GM23338 (cell line): Measurements from ENCODE around the gene RPS26. TPM values are rescaled to one million over a fixed set of nuclear protein-coding genes. Genes with fewer than 3 reads are reported as not detected.
A peak's percentile ranks its signal among the peaks of the same experiment; 100 is the strongest.

Experiments used
- ATAC-seq: fragments of 200-7000 bp; cut with Tn5 transposase; 3 replicates; pipeline ENCODE4 v1.9.1; 2020
- DNase-seq: peaks from one replicate; pipeline ENCODE4 v3.0.0-alpha.2; 2015; ENCODE audit warnings: low spot score
- H2AFZ ChIP-seq: fragments of 200-600 bp; sonication (generic); 2 replicates; pipeline ENCODE4 v1.8.0; 2016; ENCODE audit warnings: antibody characterized with exemption, mild to moderate bottlenecking, moderate library complexity
- H3F3A ChIP-seq: fragments of 200-600 bp; sonication (generic); replicated peaks from 2 replicates; pipeline ENCODE4 v1.8.0; 2017; ENCODE audit warnings: antibody characterized with exemption, mixed run types, low read depth
- H3K27ac ChIP-seq: fragments of 200-600 bp; sonication (generic); 2 replicates; pipeline ENCODE4 v1.6.1; 2016; ENCODE audit warnings: low read depth
- H3K27me3 ChIP-seq: fragments of 200-600 bp; sonication (generic); 2 replicates; pipeline ENCODE4 v1.8.0; 2016; ENCODE audit warnings: mild to moderate bottlenecking, mixed run types, moderate library complexity; ENCODE audit not compliant: insufficient read depth
- H3K36me3 ChIP-seq: fragments of 200-600 bp; sonication (generic); 2 replicates; pipeline ENCODE4 v1.8.0; 2016; ENCODE audit warnings: mild to moderate bottlenecking; ENCODE audit not compliant: insufficient read depth
- H3K4me1 ChIP-seq: fragments of 200-600 bp; sonication (generic); 2 replicates; pipeline ENCODE4 v1.8.0; 2016; ENCODE audit warnings: mild to moderate bottlenecking, moderate library complexity; ENCODE audit not compliant: insufficient read depth
- H3K4me2 ChIP-seq: fragments of 200-600 bp; sonication (generic); 2 replicates; pipeline ENCODE4 v1.7.1; 2017; ENCODE audit warnings: mixed run types
- H3K4me3 ChIP-seq: fragments of 200-600 bp; sonication (generic); 2 replicates; pipeline ENCODE4 v1.6.1; 2016; ENCODE audit warnings: mixed run types
- H3K79me2 ChIP-seq: fragments of 200-600 bp; sonication (generic); replicated peaks from 2 replicates; pipeline ENCODE4 v1.8.0; 2017; ENCODE audit warnings: mild to moderate bottlenecking; ENCODE audit not compliant: insufficient read depth
- H3K9me2 ChIP-seq: fragments of 200-600 bp; sonication (generic); 2 replicates; pipeline ENCODE4 v1.8.0; 2017; ENCODE audit not compliant: insufficient read depth
- H4K20me1 ChIP-seq: fragments of 200-600 bp; sonication (generic); replicated peaks from 2 replicates; pipeline ENCODE4 v1.8.0; 2017; ENCODE audit warnings: mild to moderate bottlenecking; ENCODE audit not compliant: insufficient read depth
- H3K27ac Mint-ChIP-seq: 2 replicates; pipeline ENCODE4 v1.8.0; 2020; ENCODE audit warnings: inconsistent platforms, mild to moderate bottlenecking, moderate library complexity, mixed read lengths
- H3K27me3 Mint-ChIP-seq: 3 replicates; pipeline ENCODE4 v1.8.0; 2022; ENCODE audit warnings: low read depth, mild to moderate bottlenecking, moderate library complexity, mixed read lengths, inconsistent platforms; ENCODE audit not compliant: insufficient read depth, poor library complexity
- H3K36me3 Mint-ChIP-seq: 3 replicates; pipeline ENCODE4 v1.8.0; 2021; ENCODE audit warnings: low read depth, mild to moderate bottlenecking, inconsistent platforms, moderate library complexity, mixed read lengths
- H3K4me1 Mint-ChIP-seq: 3 replicates; pipeline ENCODE4 v1.8.0; 2020; ENCODE audit warnings: mild to moderate bottlenecking, inconsistent platforms, mixed read lengths
- H3K4me3 Mint-ChIP-seq: 3 replicates; pipeline ENCODE4 v1.8.0; 2021; ENCODE audit warnings: moderate library complexity, mild to moderate bottlenecking, inconsistent platforms, mixed read lengths
- H3K9me3 Mint-ChIP-seq: 3 replicates; pipeline ENCODE4 v1.8.0; 2020; ENCODE audit warnings: moderate library complexity, mild to moderate bottlenecking, inconsistent platforms, mixed read lengths
- CREB1 ChIP-seq: fragments of 250-450 bp; sonication (Bioruptor Pico); IDR thresholded peaks from 2 replicates; pipeline ENCODE4 v1.5.0; 2020; ENCODE audit warnings: low read depth, mild to moderate bottlenecking, moderate library complexity
- EZH2 ChIP-seq: fragments of 200-600 bp; sonication (generic); IDR thresholded peaks from one replicate; pipeline ENCODE4 v1.8.0; 2017; ENCODE audit warnings: antibody characterized with exemption, mild to moderate bottlenecking, low read depth; ENCODE audit not compliant: unreplicated experiment
- EZH2phosphoT487 ChIP-seq: fragments of 200-600 bp; sonication (generic); IDR thresholded peaks from one replicate; pipeline ENCODE4 v1.8.1; 2018; ENCODE audit warnings: antibody characterized with exemption; ENCODE audit not compliant: unreplicated experiment
- JUNB ChIP-seq: IDR thresholded peaks from one replicate; pipeline ENCODE4 v1.6.1; 2016; ENCODE audit warnings: antibody characterized with exemption; ENCODE audit not compliant: unreplicated experiment
- NANOG ChIP-seq: IDR thresholded peaks from 2 replicates; pipeline ENCODE4 v1.6.1; 2016; ENCODE audit warnings: antibody characterized with exemption, borderline replicate concordance
- POLR2AphosphoS5 ChIP-seq: IDR thresholded peaks from 2 replicates; pipeline ENCODE4 v1.6.1; 2016; ENCODE audit warnings: antibody characterized with exemption, low read depth
- REST ChIP-seq: IDR thresholded peaks from one replicate; pipeline ENCODE4 v1.6.1; 2018; ENCODE audit warnings: antibody characterized with exemption; ENCODE audit not compliant: unreplicated experiment
- STAT1 ChIP-seq: IDR thresholded peaks from one replicate; pipeline ENCODE4 v1.6.1; 2016; ENCODE audit warnings: antibody characterized with exemption; ENCODE audit not compliant: unreplicated experiment
- ZNF114 ChIP-seq: fragments of 250-450 bp; sonication (Bioruptor Pico); IDR thresholded peaks from 2 replicates; pipeline ENCODE4 v1.5.0; 2020; ENCODE audit warnings: mild to moderate bottlenecking, moderate library complexity
- ZNF331 ChIP-seq: fragments of 250-450 bp; sonication (Bioruptor Pico); IDR thresholded peaks from 2 replicates; pipeline ENCODE4 v1.5.0; 2020; ENCODE audit warnings: low read depth, mild to moderate bottlenecking, moderate library complexity
- ZNF462 ChIP-seq: fragments of 250-450 bp; sonication (Bioruptor Pico); IDR thresholded peaks from 2 replicates; pipeline ENCODE4 v1.5.0; 2020; ENCODE audit warnings: mild to moderate bottlenecking, moderate library complexity
- polyA plus RNA-seq: library from polyadenylated mRNA; unstranded; fragments of >200 nt; fragmentation: Nextera tagmentation; extraction: Ambion mirVana; gene quantifications from 2 replicates; pipeline ENCODE4 v1.2.1, GENCODE V29; 2016
- total RNA-seq: library from RNA; depleted of rRNA; stranded (reverse); fragments of >200 nt; shearing (Covaris generic); gene quantifications from 2 replicates; pipeline ENCODE4 v1.2.3, GENCODE V29; 2014
- TF ChIP-seq, protein P1 (sequence below), 2 experiments: fragments of 200-600 bp in 1 of 2; sonication (generic) in 1 of 2; conservative IDR thresholded peaks; 2 replicates each; pipeline versions ENCODE4 v1.5.1 to v1.6.1; 2016 to 2017; ENCODE audit warnings: antibody characterized with exemption in 2 of 2, low read depth in 2 of 2, mild to moderate bottlenecking in 2 of 2, moderate library complexity in 1 of 2
- TF ChIP-seq, protein P2 (sequence below): IDR thresholded peaks from 2 replicates; pipeline ENCODE4 v1.6.1; 2016; ENCODE audit warnings: antibody characterized with exemption

The RPS26 gene
- total and polyA plus RNA-seq, 2 experiments from 2014 or later: 655 to 772 TPM

DNA sequence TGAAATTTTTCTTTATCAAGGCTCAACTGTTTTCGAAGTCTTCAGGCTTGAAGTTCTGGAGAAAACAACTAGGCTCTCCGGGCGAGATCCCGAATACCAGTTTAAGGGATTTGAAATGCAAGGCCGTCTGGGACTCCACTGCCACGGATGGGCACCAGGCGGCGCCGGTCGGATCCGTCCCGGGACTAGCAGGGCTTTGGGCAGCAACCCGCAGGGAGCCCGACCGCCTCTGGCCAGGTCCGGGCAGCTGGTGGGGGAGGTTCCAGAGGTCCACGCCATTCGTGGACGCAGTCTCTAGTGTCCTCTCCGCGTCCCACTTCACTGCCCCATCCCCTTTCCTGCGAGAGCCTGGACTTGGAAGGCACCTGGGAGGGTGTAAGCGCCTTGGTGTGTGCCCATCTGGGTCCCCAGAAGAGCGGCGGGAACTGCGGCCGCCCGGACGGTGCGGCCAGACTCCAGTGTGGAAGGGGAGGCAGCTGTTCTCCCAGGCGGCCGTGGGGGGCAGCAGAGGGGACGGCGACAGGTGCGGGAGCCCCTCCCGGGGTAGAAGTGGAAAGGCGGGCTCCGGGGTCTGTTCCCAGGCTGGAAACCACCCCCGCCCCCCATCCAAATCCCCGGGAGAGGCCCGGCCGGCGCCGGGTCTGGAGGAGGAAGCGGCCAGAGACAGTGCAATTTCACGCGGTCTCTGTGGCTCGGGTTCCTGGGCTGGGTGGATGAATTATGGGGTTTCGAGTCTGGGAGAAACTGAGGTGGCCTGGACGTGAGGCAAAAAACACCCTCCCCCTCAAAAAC, 37.4 kb downstream of the RPS26 start:
- peaks cover 30% of the 10 kb centered on the region for H3K4me1 Mint-ChIP-seq
- H3K36me3 Mint-ChIP-seq: peaks cover 12% of the 10 kb centered on the region

More for the DNA sequence above, 37.4 kb downstream of the RPS26 start:
- Histone ChIP-seq H3K79me2 (peaks cover 30% of the 10 kb centered on the region), H3K27ac (peak overlapping the region; percentile 98), H3K4me3 (peak overlapping the region; percentile 84), H3K9me2 (no peaks in the 10 kb centered on the region), H3K4me2 (peak overlapping the region; percentile 93), H3F3A (0 out of 2 replicates have a peak, but pooled peaks cover 15% of the 10 kb centered on the region), H3K27me3 (no peaks in the 10 kb centered on the region), H2AFZ (peak overlapping the region; percentile 93; the same call in 1 of the 2 replicates), H3K36me3 (no peaks in the 10 kb centered on the region), H3K4me1 (peaks cover 22% of the 10 kb centered on the region), H4K20me1 (peaks cover 12% of the 10 kb centered on the region; the same call in 1 of the 2 replicates)
- H3K4me3 Mint-ChIP-seq: peak overlapping the region; percentile 90
- TF ChIP-seq ZNF114 (CRISPR knock-in tag) (no peak), JUNB (no peak), CREB1 (CRISPR knock-in tag) (peak; percentile 44; the same call in 1 of the 2 replicates), EZH2phosphoT487 (no peak), POLR2AphosphoS5 (peak; percentile 67), ZNF331 (CRISPR knock-in tag) (no peak), NANOG (no peak), REST (no peak), EZH2 (no peak), STAT1 (no peak), ZNF462 (CRISPR knock-in tag) (no peak)
- TF ChIP-seq, protein P1, sequence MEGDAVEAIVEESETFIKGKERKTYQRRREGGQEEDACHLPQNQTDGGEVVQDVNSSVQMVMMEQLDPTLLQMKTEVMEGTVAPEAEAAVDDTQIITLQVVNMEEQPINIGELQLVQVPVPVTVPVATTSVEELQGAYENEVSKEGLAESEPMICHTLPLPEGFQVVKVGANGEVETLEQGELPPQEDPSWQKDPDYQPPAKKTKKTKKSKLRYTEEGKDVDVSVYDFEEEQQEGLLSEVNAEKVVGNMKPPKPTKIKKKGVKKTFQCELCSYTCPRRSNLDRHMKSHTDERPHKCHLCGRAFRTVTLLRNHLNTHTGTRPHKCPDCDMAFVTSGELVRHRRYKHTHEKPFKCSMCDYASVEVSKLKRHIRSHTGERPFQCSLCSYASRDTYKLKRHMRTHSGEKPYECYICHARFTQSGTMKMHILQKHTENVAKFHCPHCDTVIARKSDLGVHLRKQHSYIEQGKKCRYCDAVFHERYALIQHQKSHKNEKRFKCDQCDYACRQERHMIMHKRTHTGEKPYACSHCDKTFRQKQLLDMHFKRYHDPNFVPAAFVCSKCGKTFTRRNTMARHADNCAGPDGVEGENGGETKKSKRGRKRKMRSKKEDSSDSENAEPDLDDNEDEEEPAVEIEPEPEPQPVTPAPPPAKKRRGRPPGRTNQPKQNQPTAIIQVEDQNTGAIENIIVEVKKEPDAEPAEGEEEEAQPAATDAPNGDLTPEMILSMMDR (conservative IDR thresholded peaks at IDR 0.05; ENCODE audit: low read depth in 2 of 2): peak; percentile 70 to 74
- TF ChIP-seq, protein P2, sequence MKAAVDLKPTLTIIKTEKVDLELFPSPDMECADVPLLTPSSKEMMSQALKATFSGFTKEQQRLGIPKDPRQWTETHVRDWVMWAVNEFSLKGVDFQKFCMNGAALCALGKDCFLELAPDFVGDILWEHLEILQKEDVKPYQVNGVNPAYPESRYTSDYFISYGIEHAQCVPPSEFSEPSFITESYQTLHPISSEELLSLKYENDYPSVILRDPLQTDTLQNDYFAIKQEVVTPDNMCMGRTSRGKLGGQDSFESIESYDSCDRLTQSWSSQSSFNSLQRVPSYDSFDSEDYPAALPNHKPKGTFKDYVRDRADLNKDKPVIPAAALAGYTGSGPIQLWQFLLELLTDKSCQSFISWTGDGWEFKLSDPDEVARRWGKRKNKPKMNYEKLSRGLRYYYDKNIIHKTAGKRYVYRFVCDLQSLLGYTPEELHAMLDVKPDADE: no peak
- H3K27me3 Mint-ChIP-seq: peaks cover 7% of the 10 kb centered on the region
- ATAC-seq: peak; percentile 71
- peak; percentile 96 for DNase-seq
- H3K27ac Mint-ChIP-seq: peak overlapping the region; percentile 98
- peaks cover 3% of the 10 kb centered on the region; the same call in 1 of the 3 replicates for H3K9me3 Mint-ChIP-seq
